Measurements from ENCODE around the gene PRAME.

PRAME gene

DNA sequence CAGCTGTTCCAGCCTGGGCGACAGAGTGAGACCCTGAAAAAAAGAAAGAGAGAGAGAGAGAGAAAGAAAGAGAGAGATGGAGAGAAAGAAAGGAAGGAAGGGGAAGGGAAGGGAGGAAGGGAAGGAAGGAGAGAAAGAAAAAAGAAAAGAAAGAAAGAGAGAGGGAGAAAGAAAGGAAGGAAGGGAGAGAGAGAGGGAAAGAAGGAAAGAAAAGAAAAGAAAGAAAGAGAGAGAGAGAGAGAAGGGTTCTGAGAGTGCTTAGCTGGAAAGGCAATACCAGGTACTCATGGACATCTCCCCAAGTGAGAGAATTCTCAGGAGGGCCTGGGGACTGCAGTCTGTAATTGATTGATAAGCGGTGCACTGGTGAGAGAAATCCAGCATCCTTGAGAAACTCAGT, 12.8 kb upstream of the PRAME start:
- Histone ChIP-seq H3K4me3 (ENCODE audit: low read length) (no peak overlapping the region), H3K4me1 (ENCODE audit: low read length) (peaks cover 5% of the 10 kb centered on the region; the same call in 1 of the 2 replicates), H3K9ac (ENCODE audit: low read length) (no peak overlapping the region), H3K27me3 (ENCODE audit: low read depth, low read length) (peaks cover 13% of the 10 kb centered on the region; the same call in 1 of the 2 replicates), H3K79me2 (ENCODE audit: low read length) (no peaks in the 10 kb centered on the region), H3K9me3 (ENCODE audit: insufficient read depth, low read length) (no peaks in the 10 kb centered on the region), H3K4me2 (ENCODE audit: low read length) (no peak overlapping the region), H2AFZ (ENCODE audit: low read depth, low read length) (no peak overlapping the region), H3K36me3 (replicated peaks; ENCODE audit: low read depth, low read length) (no peaks in the 10 kb centered on the region), H4K20me1 (ENCODE audit: insufficient read depth, low read length) (no peaks in the 10 kb centered on the region), H3K27ac (ENCODE audit: low read length) (no peak overlapping the region)
- TF ChIP-seq, protein P1, sequence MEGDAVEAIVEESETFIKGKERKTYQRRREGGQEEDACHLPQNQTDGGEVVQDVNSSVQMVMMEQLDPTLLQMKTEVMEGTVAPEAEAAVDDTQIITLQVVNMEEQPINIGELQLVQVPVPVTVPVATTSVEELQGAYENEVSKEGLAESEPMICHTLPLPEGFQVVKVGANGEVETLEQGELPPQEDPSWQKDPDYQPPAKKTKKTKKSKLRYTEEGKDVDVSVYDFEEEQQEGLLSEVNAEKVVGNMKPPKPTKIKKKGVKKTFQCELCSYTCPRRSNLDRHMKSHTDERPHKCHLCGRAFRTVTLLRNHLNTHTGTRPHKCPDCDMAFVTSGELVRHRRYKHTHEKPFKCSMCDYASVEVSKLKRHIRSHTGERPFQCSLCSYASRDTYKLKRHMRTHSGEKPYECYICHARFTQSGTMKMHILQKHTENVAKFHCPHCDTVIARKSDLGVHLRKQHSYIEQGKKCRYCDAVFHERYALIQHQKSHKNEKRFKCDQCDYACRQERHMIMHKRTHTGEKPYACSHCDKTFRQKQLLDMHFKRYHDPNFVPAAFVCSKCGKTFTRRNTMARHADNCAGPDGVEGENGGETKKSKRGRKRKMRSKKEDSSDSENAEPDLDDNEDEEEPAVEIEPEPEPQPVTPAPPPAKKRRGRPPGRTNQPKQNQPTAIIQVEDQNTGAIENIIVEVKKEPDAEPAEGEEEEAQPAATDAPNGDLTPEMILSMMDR (IDR thresholded peaks at IDR 0.05; ENCODE audit: low read depth, low read length) = no peak
- TF ChIP-seq EZH2phosphoT487 (IDR thresholded peaks at IDR 0.05; ENCODE audit: low read depth) = no peak

DNA sequence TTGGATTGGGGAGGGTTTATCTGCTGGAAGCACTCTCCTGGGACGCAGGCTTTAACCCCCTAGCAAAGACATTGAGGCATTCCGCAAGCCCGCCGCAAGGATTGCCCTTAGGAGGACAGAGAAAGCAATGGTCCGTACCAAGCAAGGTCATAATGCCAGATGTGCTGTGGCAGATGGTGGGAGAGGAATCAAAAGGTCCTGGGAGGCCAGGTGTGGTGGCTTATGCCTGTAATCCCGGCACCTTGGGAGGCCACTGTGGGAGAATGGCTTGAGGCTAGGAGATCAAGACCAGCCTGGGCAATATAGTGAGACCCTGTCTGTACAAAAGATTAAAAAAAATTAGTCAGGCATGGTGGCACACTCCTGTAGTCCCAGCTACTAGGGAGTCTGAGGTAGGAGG, 12.4 kb upstream of the PRAME start:
- H3K27ac ChIP-seq (ENCODE audit: low read length) = no peak overlapping the region
- no peak overlapping the region for H3K4me2 ChIP-seq (ENCODE audit: low read length)
- H3K4me3 ChIP-seq (ENCODE audit: low read length) = no peak overlapping the region
- H3K36me3 ChIP-seq (replicated peaks; ENCODE audit: low read depth, low read length) = no peaks in the 10 kb centered on the region
- peaks cover 13% of the 10 kb centered on the region; the same call in 1 of the 2 replicates for H3K27me3 ChIP-seq (ENCODE audit: low read depth, low read length)
- H3K9me3 ChIP-seq (ENCODE audit: insufficient read depth, low read length) = no peaks in the 10 kb centered on the region
- no peak for TF ChIP-seq EZH2phosphoT487 (IDR thresholded peaks at IDR 0.05; ENCODE audit: low read depth)
- TF ChIP-seq, protein P1 (IDR thresholded peaks at IDR 0.05; ENCODE audit: low read depth, low read length) = no peak
- no peaks in the 10 kb centered on the region for H3K79me2 ChIP-seq (ENCODE audit: low read length)
- peaks cover 5% of the 10 kb centered on the region; the same call in 1 of the 2 replicates for H3K4me1 ChIP-seq (ENCODE audit: low read length)
- no peak overlapping the region for H3K9ac ChIP-seq (ENCODE audit: low read length)
- no peak overlapping the region for H2AFZ ChIP-seq (ENCODE audit: low read depth, low read length)
- no peaks in the 10 kb centered on the region for H4K20me1 ChIP-seq (ENCODE audit: insufficient read depth, low read length)

DNA sequence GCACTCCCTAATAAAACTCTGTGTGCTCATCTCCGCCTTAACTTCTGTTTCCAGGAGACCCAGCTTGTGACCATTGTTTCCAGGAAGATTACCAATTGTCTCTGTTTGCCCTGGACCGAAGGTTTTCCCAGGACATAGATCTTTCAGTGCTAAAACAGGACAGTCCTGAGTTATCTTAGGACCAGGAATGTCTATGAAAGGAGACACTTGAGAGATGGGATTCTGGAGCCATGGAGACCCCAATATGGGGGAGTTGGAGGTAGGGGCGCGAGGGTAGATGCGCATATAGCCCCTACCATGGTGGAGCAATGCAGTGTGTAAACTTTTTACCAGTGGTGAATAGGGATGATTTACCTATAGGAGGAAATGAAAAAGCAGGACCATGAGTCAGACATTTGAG, 10.2 kb upstream of the PRAME start:
- peaks cover 13% of the 10 kb centered on the region; the same call in 1 of the 2 replicates for H3K27me3 ChIP-seq (ENCODE audit: low read depth, low read length)
- H3K79me2 ChIP-seq (ENCODE audit: low read length) = no peaks in the 10 kb centered on the region
- TF ChIP-seq EZH2phosphoT487 (IDR thresholded peaks at IDR 0.05; ENCODE audit: low read depth) = no peak
- TF ChIP-seq, protein P1 (IDR thresholded peaks at IDR 0.05; ENCODE audit: low read depth, low read length) = no peak
- no peak overlapping the region for H2AFZ ChIP-seq (ENCODE audit: low read depth, low read length)
- H3K4me2 ChIP-seq (ENCODE audit: low read length) = no peak overlapping the region
- peaks cover 5% of the 10 kb centered on the region; the same call in 1 of the 2 replicates for H3K4me1 ChIP-seq (ENCODE audit: low read length)
- H3K4me3 ChIP-seq (ENCODE audit: low read length) = no peak overlapping the region
- no peak overlapping the region for H3K27ac ChIP-seq (ENCODE audit: low read length)
- no peaks in the 10 kb centered on the region for H3K36me3 ChIP-seq (replicated peaks; ENCODE audit: low read depth, low read length)
- no peaks in the 10 kb centered on the region for H4K20me1 ChIP-seq (ENCODE audit: insufficient read depth, low read length)
- no peak overlapping the region for H3K9ac ChIP-seq (ENCODE audit: low read length)
- H3K9me3 ChIP-seq (ENCODE audit: insufficient read depth, low read length) = no peaks in the 10 kb centered on the region

GRCh38 chr22:22565981-22566380, 6.9 kb upstream of the PRAME start:
- no peak overlapping the region for H3K9ac ChIP-seq (ENCODE audit: low read length)
- H3K4me3 ChIP-seq (ENCODE audit: low read length) = no peak overlapping the region
- H3K79me2 ChIP-seq (ENCODE audit: low read length) = no peaks in the 10 kb centered on the region
- no peaks in the 10 kb centered on the region for H3K9me3 ChIP-seq (ENCODE audit: insufficient read depth, low read length)
- no peaks in the 10 kb centered on the region for H3K36me3 ChIP-seq (replicated peaks; ENCODE audit: low read depth, low read length)
- H3K4me1 ChIP-seq (ENCODE audit: low read length) = peaks cover 5% of the 10 kb centered on the region; the same call in 1 of the 2 replicates
- TF ChIP-seq EZH2phosphoT487 (IDR thresholded peaks at IDR 0.05; ENCODE audit: low read depth) = no peak
- TF ChIP-seq, protein P1 (IDR thresholded peaks at IDR 0.05; ENCODE audit: low read depth, low read length) = no peak
- no peak overlapping the region for H3K27ac ChIP-seq (ENCODE audit: low read length)
- no peak overlapping the region for H3K4me2 ChIP-seq (ENCODE audit: low read length)
- H2AFZ ChIP-seq (ENCODE audit: low read depth, low read length) = no peak overlapping the region
- H3K27me3 ChIP-seq (ENCODE audit: low read depth, low read length) = peaks cover 13% of the 10 kb centered on the region; the same call in 1 of the 2 replicates
- no peaks in the 10 kb centered on the region for H4K20me1 ChIP-seq (ENCODE audit: insufficient read depth, low read length)
